Nephron (organoid): ENCODE data around the gene OR51A7.
"Not testable (repeated sequence)": the region's sequence is repeated elsewhere in the genome, so short reads cannot be mapped to it uniquely, and the experiment has no call there.

ENCODE experiments used
- H3K27ac Mint-ChIP-seq, 3 experiments: 2 replicates each; pipeline ENCODE4 v1.8.0; 2020; ENCODE audit warnings: mixed read lengths in 3 of 3, mild to moderate bottlenecking in 2 of 3, moderate library complexity in 1 of 3
- H3K27me3 Mint-ChIP-seq: 2 replicates; pipeline ENCODE4 v1.8.0; 2021; ENCODE audit warnings: low read depth, mild to moderate bottlenecking, moderate library complexity, mixed read lengths
- H3K36me3 Mint-ChIP-seq: 2 replicates; pipeline ENCODE4 v1.8.0; 2020; ENCODE audit warnings: low read depth, mixed read lengths
- H3K4me1 Mint-ChIP-seq: 2 replicates; pipeline ENCODE4 v1.8.0; 2020; ENCODE audit warnings: mixed read lengths
- H3K4me3 Mint-ChIP-seq, 3 experiments: 2 replicates each; pipeline ENCODE4 v1.8.0; 2020; ENCODE audit warnings: mild to moderate bottlenecking in 3 of 3, mixed read lengths in 3 of 3, moderate library complexity in 2 of 3
- H3K9me3 Mint-ChIP-seq: 2 replicates; pipeline ENCODE4 v1.8.0; 2020; ENCODE audit warnings: mixed read lengths
- CTCF ChIP-seq, 3 experiments: fragments of 200-600 bp; sonication (generic); IDR thresholded peaks; one replicate each; pipeline ENCODE4 v1.5.0; 2021; ENCODE audit warnings: antibody characterized with exemption in 3 of 3; ENCODE audit not compliant: unreplicated experiment in 3 of 3

Gene OR51A7

GRCh38 chr11:4926608-4927007 lies 23.0 kb downstream of the OR51A7 start:
- no peak for TF ChIP-seq CTCF (IDR thresholded peaks at IDR 0.05; ENCODE audit: unreplicated experiment in 3 of 3)
- H3K9me3 Mint-ChIP-seq: no peaks in the 10 kb centered on the region
- H3K27me3 Mint-ChIP-seq: no peaks in the 10 kb centered on the region
- H3K27ac Mint-ChIP-seq: no peak overlapping the region
- no peaks in the 10 kb centered on the region for H3K36me3 Mint-ChIP-seq
- no peak overlapping the region for H3K4me3 Mint-ChIP-seq
- H3K4me1 Mint-ChIP-seq: no peaks in the 10 kb centered on the region

- Mint-ChIP-seq H3K4me1 (no peaks in the 10 kb centered on the region), H3K4me3 (no peak overlapping the region), H3K27ac (no peak overlapping the region), H3K36me3 (no peaks in the 10 kb centered on the region), H3K27me3 (no peaks in the 10 kb centered on the region), H3K9me3 (no peaks in the 10 kb centered on the region)
- TF ChIP-seq CTCF (IDR thresholded peaks at IDR 0.05; ENCODE audit: unreplicated experiment in 3 of 3): no peak
These were observed 29.2 kb downstream of the OR51A7 start for GRCh38 chr11:4932751-4933150.

GRCh38 chr11:4936745-4937144 lies 33.2 kb downstream of the OR51A7 start:
- no peak for TF ChIP-seq CTCF (IDR thresholded peaks at IDR 0.05; ENCODE audit: unreplicated experiment in 3 of 3)
- Mint-ChIP-seq H3K27ac (no peak overlapping the region), H3K27me3 (no peaks in the 10 kb centered on the region), H3K4me3 (no peak overlapping the region), H3K9me3 (no peaks in the 10 kb centered on the region), H3K4me1 (no peaks in the 10 kb centered on the region), H3K36me3 (no peaks in the 10 kb centered on the region)

- H3K9me3 Mint-ChIP-seq: no peaks in the 10 kb centered on the region
- H3K4me3 Mint-ChIP-seq: no peak within 1 kb of the TSS
- H3K27me3 Mint-ChIP-seq: no peaks in the 10 kb centered on the region
These were observed 43.9 kb downstream of the OR51A7 start, which contains the start of gene OR51A4 for GRCh38 chr11:4947505-4947904. Gene OR51A4, minus strand, starts transcription at chr11:4947605. Its CDS starts 505 bp downstream, at chr11:4947100.

GRCh38 chr11:4955613-4956012 lies 52.0 kb downstream of the OR51A7 start, which contains the start of gene OR51A2:
Gene OR51A2, minus strand, starts transcription at chr11:4955713. Its CDS starts 0 bp downstream, at chr11:4955713.
- H3K4me1 Mint-ChIP-seq, H3K9me3 Mint-ChIP-seq, H3K36me3 Mint-ChIP-seq, H3K27me3 Mint-ChIP-seq, H3K4me3 Mint-ChIP-seq, H3K27ac Mint-ChIP-seq: not testable (repeated sequence)

More at GRCh38 chr11:4947505-4947904, 43.9 kb downstream of the OR51A7 start, which contains the start of gene OR51A4:
- no peak for TF ChIP-seq CTCF (IDR thresholded peaks at IDR 0.05; ENCODE audit: unreplicated experiment in 3 of 3)
- Mint-ChIP-seq H3K36me3 (no peaks in the 10 kb centered on the region), H3K27ac (no peak within 1 kb of the TSS), H3K4me1 (no peaks in the 10 kb centered on the region)

GRCh38 chr11:4957396-4957795 lies 53.8 kb downstream of the OR51A7 start:
- no peaks in the 10 kb centered on the region for H3K36me3 Mint-ChIP-seq
- H3K9me3 Mint-ChIP-seq: peaks cover 2% of the 10 kb centered on the region
- no peaks in the 10 kb centered on the region for H3K4me1 Mint-ChIP-seq
- no peaks in the 10 kb centered on the region for H3K27me3 Mint-ChIP-seq
- no peak for TF ChIP-seq CTCF (IDR thresholded peaks at IDR 0.05; ENCODE audit: unreplicated experiment in 3 of 3)
- H3K27ac Mint-ChIP-seq: no peak overlapping the region
- H3K4me3 Mint-ChIP-seq: no peak overlapping the region
